ENCODE data around the gene RPL6. TPM values are rescaled to one million over a fixed set of nuclear protein-coding genes. Genes with fewer than 3 reads are reported as not detected.

RPL6 gene
- total and polyA plus RNA-seq, 10 of the 15 experiments (the other 5 are each of a cell fraction or from before 2014, with no cell fraction given) = 801 to 3,690 (median 2,265) TPM

DNA sequence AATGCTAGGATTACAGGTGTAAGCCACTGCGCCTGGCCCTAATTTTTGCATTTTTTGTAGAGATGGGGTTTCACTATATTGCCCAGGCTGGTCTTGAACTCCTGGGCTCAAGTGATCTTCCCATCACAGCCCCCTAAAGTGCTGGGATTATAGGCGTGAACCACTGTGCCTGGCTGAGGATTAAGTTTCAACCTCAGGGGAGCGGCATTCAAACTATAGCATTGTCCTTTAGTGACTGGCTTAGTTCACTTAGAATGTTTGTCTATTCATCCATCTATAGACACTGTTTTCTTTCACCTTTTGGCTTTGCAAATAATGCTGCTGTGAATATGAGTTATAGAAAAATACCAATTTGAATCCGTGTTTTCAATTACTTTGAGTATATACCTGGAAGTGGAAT lies 34.5 kb upstream of the RPL6 start:
- Histone ChIP-seq H3K9ac (ENCODE audit: control insufficient read depth, insufficient read depth, low read length) (no peak overlapping the region), H3K36me3 (ENCODE audit: control insufficient read depth in 2 of 2, insufficient read depth in 2 of 2, low read length in 1 of 2) (peaks cover 1 to 2% of the 10 kb centered on the region in 2 experiments; a peak in 3 of 4 replicates), H4K20me1 (ENCODE audit: control insufficient read depth, insufficient read depth) (no peaks in the 10 kb centered on the region), H3K9me3 (replicated peaks; ENCODE audit: control insufficient read depth, insufficient read depth, low read length) (no peaks in the 10 kb centered on the region), H3K4me1 (ENCODE audit: control insufficient read depth, insufficient read depth, low read length) (no peaks in the 10 kb centered on the region), H3K27me3 (replicated peaks in 1 of 2; ENCODE audit: control insufficient read depth in 2 of 2, insufficient read depth in 2 of 2, low read length in 1 of 2) (no peaks in the 10 kb centered on the region), H3K27ac (ENCODE audit: control insufficient read depth, insufficient read depth) (no peak overlapping the region), H3K4me3 (no peak overlapping the region), H3K79me2 (ENCODE audit: control insufficient read depth, insufficient read depth, low read length) (no peaks in the 10 kb centered on the region; the same call in 1 of the 2 replicates), H2AFZ (ENCODE audit: control insufficient read depth, low read depth, low read length) (no peak overlapping the region), H3K4me2 (ENCODE audit: control insufficient read depth, insufficient read depth) (no peak overlapping the region)
- intact Hi-C loops (cut with micrococcal nuclease; ENCODE audit: unreplicated experiment) = no loop called here
- no peak for ATAC-seq
- ChIA-PET RAD21 (ENCODE audit: unreplicated experiment) (no interaction called here), CTCF (no interaction called here), SMC1A (ENCODE audit: uncharacterized antibody, unreplicated experiment) (interaction anchor here (1.6 kb wide), 1 partner anchor 19 kb away, joined by 3 read pairs; no protein-coding TSS in a partner anchor), POLR2A (no interaction called here)
- WGBS (ENCODE audit: insufficient coverage, insufficient replicate concordance, low lambda C conversion rate, missing lambda C conversion rate) = 99% methylated on average over 4 of the region's 4 CpGs
- TF ChIP-seq, protein P1, sequence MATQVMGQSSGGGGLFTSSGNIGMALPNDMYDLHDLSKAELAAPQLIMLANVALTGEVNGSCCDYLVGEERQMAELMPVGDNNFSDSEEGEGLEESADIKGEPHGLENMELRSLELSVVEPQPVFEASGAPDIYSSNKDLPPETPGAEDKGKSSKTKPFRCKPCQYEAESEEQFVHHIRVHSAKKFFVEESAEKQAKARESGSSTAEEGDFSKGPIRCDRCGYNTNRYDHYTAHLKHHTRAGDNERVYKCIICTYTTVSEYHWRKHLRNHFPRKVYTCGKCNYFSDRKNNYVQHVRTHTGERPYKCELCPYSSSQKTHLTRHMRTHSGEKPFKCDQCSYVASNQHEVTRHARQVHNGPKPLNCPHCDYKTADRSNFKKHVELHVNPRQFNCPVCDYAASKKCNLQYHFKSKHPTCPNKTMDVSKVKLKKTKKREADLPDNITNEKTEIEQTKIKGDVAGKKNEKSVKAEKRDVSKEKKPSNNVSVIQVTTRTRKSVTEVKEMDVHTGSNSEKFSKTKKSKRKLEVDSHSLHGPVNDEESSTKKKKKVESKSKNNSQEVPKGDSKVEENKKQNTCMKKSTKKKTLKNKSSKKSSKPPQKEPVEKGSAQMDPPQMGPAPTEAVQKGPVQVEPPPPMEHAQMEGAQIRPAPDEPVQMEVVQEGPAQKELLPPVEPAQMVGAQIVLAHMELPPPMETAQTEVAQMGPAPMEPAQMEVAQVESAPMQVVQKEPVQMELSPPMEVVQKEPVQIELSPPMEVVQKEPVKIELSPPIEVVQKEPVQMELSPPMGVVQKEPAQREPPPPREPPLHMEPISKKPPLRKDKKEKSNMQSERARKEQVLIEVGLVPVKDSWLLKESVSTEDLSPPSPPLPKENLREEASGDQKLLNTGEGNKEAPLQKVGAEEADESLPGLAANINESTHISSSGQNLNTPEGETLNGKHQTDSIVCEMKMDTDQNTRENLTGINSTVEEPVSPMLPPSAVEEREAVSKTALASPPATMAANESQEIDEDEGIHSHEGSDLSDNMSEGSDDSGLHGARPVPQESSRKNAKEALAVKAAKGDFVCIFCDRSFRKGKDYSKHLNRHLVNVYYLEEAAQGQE (IDR thresholded peaks at IDR 0.05; ENCODE audit: low read depth, low read length) = no peak
- TF ChIP-seq, protein P2, sequence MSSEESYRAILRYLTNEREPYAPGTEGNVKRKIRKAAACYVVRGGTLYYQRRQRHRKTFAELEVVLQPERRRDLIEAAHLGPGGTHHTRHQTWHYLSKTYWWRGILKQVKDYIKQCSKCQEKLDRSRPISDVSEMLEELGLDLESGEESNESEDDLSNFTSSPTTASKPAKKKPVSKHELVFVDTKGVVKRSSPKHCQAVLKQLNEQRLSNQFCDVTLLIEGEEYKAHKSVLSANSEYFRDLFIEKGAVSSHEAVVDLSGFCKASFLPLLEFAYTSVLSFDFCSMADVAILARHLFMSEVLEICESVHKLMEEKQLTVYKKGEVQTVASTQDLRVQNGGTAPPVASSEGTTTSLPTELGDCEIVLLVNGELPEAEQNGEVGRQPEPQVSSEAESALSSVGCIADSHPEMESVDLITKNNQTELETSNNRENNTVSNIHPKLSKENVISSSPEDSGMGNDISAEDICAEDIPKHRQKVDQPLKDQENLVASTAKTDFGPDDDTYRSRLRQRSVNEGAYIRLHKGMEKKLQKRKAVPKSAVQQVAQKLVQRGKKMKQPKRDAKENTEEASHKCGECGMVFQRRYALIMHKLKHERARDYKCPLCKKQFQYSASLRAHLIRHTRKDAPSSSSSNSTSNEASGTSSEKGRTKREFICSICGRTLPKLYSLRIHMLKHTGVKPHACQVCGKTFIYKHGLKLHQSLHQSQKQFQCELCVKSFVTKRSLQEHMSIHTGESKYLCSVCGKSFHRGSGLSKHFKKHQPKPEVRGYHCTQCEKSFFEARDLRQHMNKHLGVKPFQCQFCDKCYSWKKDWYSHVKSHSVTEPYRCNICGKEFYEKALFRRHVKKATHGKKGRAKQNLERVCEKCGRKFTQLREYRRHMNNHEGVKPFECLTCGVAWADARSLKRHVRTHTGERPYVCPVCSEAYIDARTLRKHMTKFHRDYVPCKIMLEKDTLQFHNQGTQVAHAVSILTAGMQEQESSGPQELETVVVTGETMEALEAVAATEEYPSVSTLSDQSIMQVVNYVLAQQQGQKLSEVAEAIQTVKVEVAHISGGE (CRISPR knock-in tag; IDR thresholded peaks at IDR 0.05) = no peak
- TF ChIP-seq, protein P3, sequence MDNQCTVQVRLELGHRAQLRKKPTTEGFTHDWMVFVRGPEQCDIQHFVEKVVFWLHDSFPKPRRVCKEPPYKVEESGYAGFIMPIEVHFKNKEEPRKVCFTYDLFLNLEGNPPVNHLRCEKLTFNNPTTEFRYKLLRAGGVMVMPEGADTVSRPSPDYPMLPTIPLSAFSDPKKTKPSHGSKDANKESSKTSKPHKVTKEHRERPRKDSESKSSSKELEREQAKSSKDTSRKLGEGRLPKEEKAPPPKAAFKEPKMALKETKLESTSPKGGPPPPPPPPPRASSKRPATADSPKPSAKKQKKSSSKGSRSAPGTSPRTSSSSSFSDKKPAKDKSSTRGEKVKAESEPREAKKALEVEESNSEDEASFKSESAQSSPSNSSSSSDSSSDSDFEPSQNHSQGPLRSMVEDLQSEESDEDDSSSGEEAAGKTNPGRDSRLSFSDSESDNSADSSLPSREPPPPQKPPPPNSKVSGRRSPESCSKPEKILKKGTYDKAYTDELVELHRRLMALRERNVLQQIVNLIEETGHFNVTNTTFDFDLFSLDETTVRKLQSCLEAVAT (IDR thresholded peaks at IDR 0.05) = no peak
- TF ChIP-seq JUND (IDR thresholded peaks at IDR 0.05; ENCODE audit: low read depth, low read length) (no peak), BCL11A (IDR thresholded peaks at IDR 0.05; ENCODE audit: low read depth, low read length) (no peak), EGR1 (IDR thresholded peaks at IDR 0.05; ENCODE audit: borderline replicate concordance in 1 of 2, low read depth in 2 of 2, low read length in 2 of 2) (no peak), IKZF1 (conservative IDR thresholded peaks at IDR 0.05) (no peak), RAD51 (IDR thresholded peaks at IDR 0.05) (no peak), CHD1 (IDR thresholded peaks at IDR 0.05; ENCODE audit: low read depth, low read length) (no peak), CREB1 (IDR thresholded peaks at IDR 0.05; ENCODE audit: low read depth) (no peak), TCF3 (IDR thresholded peaks at IDR 0.05; ENCODE audit: borderline replicate concordance, insufficient read depth, low read depth, low read length) (no peak)
- no peak for FAIRE-seq
- no TSS peak for BruUV-seq (replicated peaks)
- in situ Hi-C loops (cut with MboI) = no loop called here
- DNase-seq (ENCODE audit: low read depth, low spot score) = no peak

All from GM12878 (cell line).